Smooth muscle cell (in vitro differentiated cells): ENCODE data around the gene SLC15A2. TPM values are rescaled to one million over a fixed set of nuclear protein-coding genes. Genes with fewer than 3 reads are reported as not detected.
"Not testable (repeated sequence)": the region's sequence is repeated elsewhere in the genome, so short reads cannot be mapped to it uniquely, and the experiment has no call there.

ENCODE experiments used
- DNase-seq: peaks from one replicate; lab custom pipeline; 2025; ENCODE audit not compliant: unreplicated experiment; lab: John Stamatoyannopoulos, UW
- H2AFZ ChIP-seq: fragments of 200-600 bp; sonication (generic); 2 replicates; pipeline ENCODE4 v1.6.0; 2016; ENCODE audit warnings: antibody characterized with exemption, low read depth, mild to moderate bottlenecking
- H3F3A ChIP-seq: fragments of 200-600 bp; sonication (generic); 2 replicates; pipeline ENCODE4 v1.6.0; 2017; ENCODE audit warnings: antibody characterized with exemption, low read depth
- H3K27ac ChIP-seq: fragments of 200-600 bp; sonication (generic); 2 replicates; pipeline ENCODE4 v1.5.1; 2016; ENCODE audit warnings: low read depth, mild to moderate bottlenecking
- H3K27me3 ChIP-seq: fragments of 200-600 bp; sonication (generic); 2 replicates; pipeline ENCODE4 v1.6.1; 2016; ENCODE audit warnings: low read depth, mild to moderate bottlenecking
- H3K36me3 ChIP-seq: fragments of 200-600 bp; sonication (generic); 2 replicates; pipeline ENCODE4 v1.5.1; 2016; ENCODE audit warnings: low read depth
- H3K4me1 ChIP-seq: fragments of 200-600 bp; sonication (generic); 2 replicates; pipeline ENCODE4 v1.5.1; 2016; ENCODE audit warnings: low read depth
- H3K4me2 ChIP-seq: fragments of 200-600 bp; sonication (generic); 2 replicates; pipeline ENCODE4 v1.6.0; 2016; ENCODE audit warnings: mild to moderate bottlenecking
- H3K4me3 ChIP-seq: fragments of 200-600 bp; sonication (generic); 2 replicates; pipeline ENCODE4 v1.5.1; 2016; ENCODE audit warnings: mild to moderate bottlenecking
- H3K79me2 ChIP-seq: fragments of 200-600 bp; sonication (generic); 2 replicates; pipeline ENCODE4 v1.6.0; 2016; ENCODE audit warnings: low read depth, mild to moderate bottlenecking
- H3K9ac ChIP-seq: fragments of 200-600 bp; sonication (generic); 2 replicates; pipeline ENCODE4 v1.6.0; 2016; ENCODE audit warnings: low read depth
- H3K9me3 ChIP-seq: fragments of 200-600 bp; sonication (generic); replicated peaks from 2 replicates; pipeline ENCODE4 v1.5.1; 2016; ENCODE audit warnings: low read depth
- H4K20me1 ChIP-seq: fragments of 200-600 bp; sonication (generic); 2 replicates; pipeline ENCODE4 v1.6.0; 2016; ENCODE audit warnings: low read depth
- WGBS: methylation state at CpG from one replicate; pipeline ENCODE4 v1.1.7; 2016; ENCODE audit warnings: low lambda C conversion rate; 5-methylcytosine and 5-hydroxymethylcytosine counted together
- polyA plus RNA-seq: library from polyadenylated mRNA; unstranded; fragments of >200 nt; fragmentation: Nextera tagmentation; extraction: Ambion mirVana; gene quantifications from 2 replicates; pipeline ENCODE4 v1.2.1, GENCODE V29; 2016
- total RNA-seq: library from RNA; depleted of rRNA; stranded (reverse); fragments of >200 nt; gene quantifications from 2 replicates; pipeline ENCODE4 v1.2.3, GENCODE V29; 2014
- TF ChIP-seq, protein P1 (sequence below): fragments of 200-600 bp; sonication (generic); IDR thresholded peaks from 2 replicates; pipeline ENCODE4 v1.5.1; 2017; ENCODE audit warnings: borderline replicate concordance, mild to moderate bottlenecking, antibody characterized with exemption; ENCODE audit not compliant: insufficient read depth, poor library complexity, severe bottlenecking

SLC15A2 gene
- total and polyA plus RNA-seq, 2 experiments from 2014 or later = 0.07 to 0.36 TPM

DNA sequence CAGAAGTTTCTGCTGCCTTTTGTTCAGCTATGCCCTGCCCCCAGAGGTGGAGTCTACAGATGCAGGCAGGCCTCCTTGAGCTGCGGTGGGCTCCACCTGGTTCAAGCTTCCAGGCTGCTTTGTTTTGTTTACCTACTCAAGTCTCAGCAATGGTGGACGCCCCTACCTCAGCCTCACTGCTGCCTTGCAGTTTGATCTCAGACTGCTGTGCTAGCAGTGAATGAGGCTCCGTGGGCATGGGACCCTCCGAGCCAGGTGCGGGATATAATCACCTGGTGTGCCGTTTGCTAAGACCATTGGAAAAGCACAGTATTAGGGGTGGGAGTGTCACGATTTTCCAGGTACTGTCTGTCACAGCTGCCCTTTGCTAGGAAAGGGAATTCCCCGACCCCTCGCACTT, 31.0 kb upstream of the SLC15A2 start:
- not testable (repeated sequence) for H3K4me2 ChIP-seq, H3K27me3 ChIP-seq, H3K4me3 ChIP-seq, H3K9me3 ChIP-seq, H3K79me2 ChIP-seq, H4K20me1 ChIP-seq, H2AFZ ChIP-seq, H3F3A ChIP-seq, DNase-seq, H3K4me1 ChIP-seq, H3K36me3 ChIP-seq, H3K9ac ChIP-seq, H3K27ac ChIP-seq
- 98% methylated on average over 9 of the region's 9 CpGs for WGBS

DNA sequence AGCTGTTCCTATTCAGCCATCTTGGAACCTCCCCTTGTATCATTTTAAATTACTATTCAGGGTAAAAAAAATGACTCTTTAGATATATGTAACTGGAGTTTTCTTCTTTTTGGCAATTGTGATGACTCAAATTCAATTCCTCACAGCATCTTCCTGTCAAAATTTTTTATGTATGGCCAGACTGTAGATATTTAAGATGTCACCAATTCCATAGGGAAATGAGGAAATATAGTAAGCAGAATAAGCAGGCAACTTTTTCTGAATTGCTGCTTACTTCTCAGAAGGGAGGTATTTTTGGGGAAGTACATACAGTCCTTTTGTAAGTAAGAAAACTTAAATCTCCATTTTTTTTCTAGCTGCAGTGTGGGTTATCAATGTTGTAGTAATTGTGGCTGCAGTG, 30.4 kb upstream of the SLC15A2 start:
- Histone ChIP-seq H3K9ac (no peak overlapping the region), H3K4me3 (no peak overlapping the region), H3K36me3 (no peaks in the 10 kb centered on the region), H3K4me2 (no peak overlapping the region), H3K9me3 (no peaks in the 10 kb centered on the region), H4K20me1 (no peaks in the 10 kb centered on the region), H3F3A (no peaks in the 10 kb centered on the region), H3K27ac (no peak overlapping the region), H3K79me2 (no peaks in the 10 kb centered on the region), H2AFZ (no peak overlapping the region), H3K27me3 (no peaks in the 10 kb centered on the region), H3K4me1 (no peaks in the 10 kb centered on the region)
- TF ChIP-seq, protein P1, sequence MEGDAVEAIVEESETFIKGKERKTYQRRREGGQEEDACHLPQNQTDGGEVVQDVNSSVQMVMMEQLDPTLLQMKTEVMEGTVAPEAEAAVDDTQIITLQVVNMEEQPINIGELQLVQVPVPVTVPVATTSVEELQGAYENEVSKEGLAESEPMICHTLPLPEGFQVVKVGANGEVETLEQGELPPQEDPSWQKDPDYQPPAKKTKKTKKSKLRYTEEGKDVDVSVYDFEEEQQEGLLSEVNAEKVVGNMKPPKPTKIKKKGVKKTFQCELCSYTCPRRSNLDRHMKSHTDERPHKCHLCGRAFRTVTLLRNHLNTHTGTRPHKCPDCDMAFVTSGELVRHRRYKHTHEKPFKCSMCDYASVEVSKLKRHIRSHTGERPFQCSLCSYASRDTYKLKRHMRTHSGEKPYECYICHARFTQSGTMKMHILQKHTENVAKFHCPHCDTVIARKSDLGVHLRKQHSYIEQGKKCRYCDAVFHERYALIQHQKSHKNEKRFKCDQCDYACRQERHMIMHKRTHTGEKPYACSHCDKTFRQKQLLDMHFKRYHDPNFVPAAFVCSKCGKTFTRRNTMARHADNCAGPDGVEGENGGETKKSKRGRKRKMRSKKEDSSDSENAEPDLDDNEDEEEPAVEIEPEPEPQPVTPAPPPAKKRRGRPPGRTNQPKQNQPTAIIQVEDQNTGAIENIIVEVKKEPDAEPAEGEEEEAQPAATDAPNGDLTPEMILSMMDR = no peak
- no peak for DNase-seq

DNA sequence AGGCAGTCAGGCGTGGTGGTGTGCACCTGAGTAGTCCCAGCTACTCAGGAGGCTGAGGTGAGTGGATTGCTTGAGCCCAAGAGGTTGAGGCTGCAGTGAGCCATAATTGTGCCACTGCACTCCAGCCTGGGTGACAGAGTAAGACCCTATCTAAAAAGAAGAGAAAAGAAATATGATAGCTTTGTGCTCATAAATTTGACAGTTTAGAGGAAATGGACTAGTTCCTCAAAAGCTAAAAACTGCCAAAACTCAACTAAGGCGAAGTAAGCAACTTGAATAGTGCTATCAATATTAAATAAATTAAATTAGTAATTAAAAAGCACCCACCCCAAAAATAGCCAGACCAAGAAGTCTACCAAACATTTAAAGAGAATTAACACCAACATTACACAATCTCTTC, 24.5 kb upstream of the SLC15A2 start:
- no peak overlapping the region for H3K4me3 ChIP-seq
- no peaks in the 10 kb centered on the region for H3F3A ChIP-seq
- no peaks in the 10 kb centered on the region for H3K27me3 ChIP-seq
- no peak overlapping the region for H2AFZ ChIP-seq
- no peak overlapping the region for H3K4me2 ChIP-seq
- no peak for DNase-seq
- no peak overlapping the region for H3K27ac ChIP-seq
- no peak overlapping the region for H3K9ac ChIP-seq
- TF ChIP-seq, protein P1 = no peak
- H3K4me1 ChIP-seq = no peaks in the 10 kb centered on the region
- no peaks in the 10 kb centered on the region for H3K79me2 ChIP-seq
- H4K20me1 ChIP-seq = no peaks in the 10 kb centered on the region
- H3K9me3 ChIP-seq = no peaks in the 10 kb centered on the region
- WGBS = 100% methylated on average over 2 of the region's 2 CpGs
- no peaks in the 10 kb centered on the region for H3K36me3 ChIP-seq

DNA sequence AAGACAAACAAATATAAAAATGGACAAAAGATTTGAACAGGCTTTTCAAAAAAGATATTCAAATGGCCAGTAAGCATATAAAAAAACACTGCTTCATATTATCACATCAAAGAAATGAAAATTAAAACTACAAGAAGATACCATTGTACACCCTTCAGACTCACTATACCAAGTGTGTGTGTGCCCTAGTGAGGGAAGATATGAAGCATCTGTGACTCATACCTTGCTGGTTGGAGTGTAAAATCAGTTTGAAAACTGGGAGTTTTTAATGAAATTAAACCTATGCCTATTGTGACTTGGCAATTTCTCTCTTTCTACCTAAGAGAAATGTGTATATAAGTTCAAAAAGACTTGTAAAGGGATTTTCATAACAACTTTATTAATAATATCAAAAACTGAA, 23.5 kb upstream of the SLC15A2 start:
- Histone ChIP-seq H3K4me3 (no peak overlapping the region), H3K79me2 (no peaks in the 10 kb centered on the region), H3K27me3 (no peaks in the 10 kb centered on the region), H3K4me2 (no peak overlapping the region), H4K20me1 (no peaks in the 10 kb centered on the region), H3F3A (no peaks in the 10 kb centered on the region), H3K27ac (no peak overlapping the region), H3K9me3 (no peaks in the 10 kb centered on the region), H3K9ac (no peak overlapping the region), H2AFZ (no peak overlapping the region), H3K4me1 (no peaks in the 10 kb centered on the region), H3K36me3 (no peaks in the 10 kb centered on the region)
- no peak for DNase-seq
- TF ChIP-seq, protein P1 = no peak
